Thoracic aorta (tissue), 2 donors: ENCODE measurements around the gene IGFLR1. TPM values are rescaled to one million over a fixed set of nuclear protein-coding genes. Genes with fewer than 3 reads are reported as not detected.

Experiments used
- ATAC-seq: fragments of 150-250 bp; one replicate; pipeline ENCODE4 v1.8.0; 2017; ENCODE audit warnings: low read depth; ENCODE audit not compliant: insufficient number of reproducible peaks, low FRiP score
- DNase-seq: peaks from one replicate; pipeline ENCODE4 v3.0.0-alpha.2; 2020; ENCODE audit warnings: low spot score
- H3K27ac ChIP-seq, 2 donors: fragments of 200-600 bp; sonication (generic); 1 replicate in 1 of 2; 2 replicates in 1 of 2; pipeline ENCODE4 v1.5.1; 2016; ENCODE audit warnings: mild to moderate bottlenecking in 2 of 2, moderate library complexity in 2 of 2
- H3K27me3 ChIP-seq: fragments of 200-600 bp; sonication (generic); replicated peaks from 2 replicates; pipeline ENCODE4 v1.6.0; 2016; ENCODE audit warnings: mild to moderate bottlenecking; ENCODE audit not compliant: insufficient read depth
- H3K36me3 ChIP-seq: fragments of 200-600 bp; sonication (generic); one replicate; pipeline ENCODE4 v1.5.1; 2016
- H3K4me1 ChIP-seq, 2 donors: fragments of 200-600 bp; sonication (generic); 1 replicate in 1 of 2; 2 replicates in 1 of 2; pipeline versions ENCODE4 v1.5.1 to v1.6.0; 2016; ENCODE audit warnings: low read depth in 2 of 2, mild to moderate bottlenecking in 1 of 2; ENCODE audit not compliant: control insufficient read depth in 1 of 2
- H3K4me3 ChIP-seq: fragments of 200-600 bp; sonication (generic); 2 replicates; pipeline ENCODE4 v1.5.1; 2016; ENCODE audit warnings: mild to moderate bottlenecking
- H3K9me3 ChIP-seq: fragments of 200-600 bp; sonication (generic); 2 replicates; pipeline ENCODE4 v1.5.1; 2016
- total RNA-seq, 2 donors: library from RNA; depleted of rRNA; stranded (reverse); fragments of >200 nt; gene quantifications; one replicate each; pipeline versions ENCODE4 v1.1.0 to v1.2.3, GENCODE V29; 2016
- TF ChIP-seq, protein P1 (sequence below): fragments of 200-600 bp; sonication (generic); IDR thresholded peaks from one replicate; pipeline ENCODE4 v1.5.1; 2019; ENCODE audit warnings: antibody characterized with exemption

IGFLR1 gene
- total RNA-seq, 2 donors from 2014 or later, result 6.9 to 13.1 TPM

DNA sequence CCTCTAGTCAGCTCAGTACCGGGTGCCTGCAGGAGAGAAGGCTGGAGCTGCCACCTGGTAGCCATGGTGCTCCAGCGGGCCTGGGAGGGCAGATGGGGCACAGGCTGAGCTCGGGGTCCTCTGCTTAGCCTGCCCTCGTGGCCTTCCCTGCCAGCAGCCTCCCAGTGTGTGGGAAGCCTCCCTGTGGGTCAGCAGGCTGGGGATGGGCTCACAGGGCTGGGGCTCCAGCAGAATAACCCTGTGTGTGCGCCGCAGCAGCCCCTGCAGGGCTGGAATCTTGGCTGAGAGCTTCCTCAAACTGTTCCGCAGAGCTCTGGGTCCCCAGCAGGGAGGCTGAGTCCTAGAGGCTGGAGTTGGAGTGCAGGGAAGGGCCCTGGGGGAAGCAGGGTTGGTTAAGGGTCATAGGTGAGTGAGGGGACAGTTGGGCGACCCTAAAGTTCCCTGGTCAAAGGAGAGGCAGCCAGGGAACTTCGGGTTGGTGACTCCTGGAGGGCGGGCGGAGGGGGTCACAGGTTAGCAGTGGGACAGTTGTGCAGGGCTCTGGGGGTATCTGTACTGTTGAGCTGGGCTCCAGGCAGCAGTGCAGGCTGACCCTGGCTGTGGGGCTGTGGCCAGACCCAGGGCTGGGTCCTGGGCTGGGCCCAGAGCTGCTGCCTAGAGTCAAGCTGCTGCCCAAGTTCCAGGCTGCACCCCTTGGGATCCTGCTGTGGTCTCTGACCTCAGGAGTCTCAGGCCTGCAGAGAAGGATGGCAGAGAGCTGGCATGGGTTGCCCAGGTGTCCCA is 47.1 kb upstream of the IGFLR1 start:
- no peak for ATAC-seq
- TF ChIP-seq, protein P1, sequence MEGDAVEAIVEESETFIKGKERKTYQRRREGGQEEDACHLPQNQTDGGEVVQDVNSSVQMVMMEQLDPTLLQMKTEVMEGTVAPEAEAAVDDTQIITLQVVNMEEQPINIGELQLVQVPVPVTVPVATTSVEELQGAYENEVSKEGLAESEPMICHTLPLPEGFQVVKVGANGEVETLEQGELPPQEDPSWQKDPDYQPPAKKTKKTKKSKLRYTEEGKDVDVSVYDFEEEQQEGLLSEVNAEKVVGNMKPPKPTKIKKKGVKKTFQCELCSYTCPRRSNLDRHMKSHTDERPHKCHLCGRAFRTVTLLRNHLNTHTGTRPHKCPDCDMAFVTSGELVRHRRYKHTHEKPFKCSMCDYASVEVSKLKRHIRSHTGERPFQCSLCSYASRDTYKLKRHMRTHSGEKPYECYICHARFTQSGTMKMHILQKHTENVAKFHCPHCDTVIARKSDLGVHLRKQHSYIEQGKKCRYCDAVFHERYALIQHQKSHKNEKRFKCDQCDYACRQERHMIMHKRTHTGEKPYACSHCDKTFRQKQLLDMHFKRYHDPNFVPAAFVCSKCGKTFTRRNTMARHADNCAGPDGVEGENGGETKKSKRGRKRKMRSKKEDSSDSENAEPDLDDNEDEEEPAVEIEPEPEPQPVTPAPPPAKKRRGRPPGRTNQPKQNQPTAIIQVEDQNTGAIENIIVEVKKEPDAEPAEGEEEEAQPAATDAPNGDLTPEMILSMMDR, result no peak

DNA sequence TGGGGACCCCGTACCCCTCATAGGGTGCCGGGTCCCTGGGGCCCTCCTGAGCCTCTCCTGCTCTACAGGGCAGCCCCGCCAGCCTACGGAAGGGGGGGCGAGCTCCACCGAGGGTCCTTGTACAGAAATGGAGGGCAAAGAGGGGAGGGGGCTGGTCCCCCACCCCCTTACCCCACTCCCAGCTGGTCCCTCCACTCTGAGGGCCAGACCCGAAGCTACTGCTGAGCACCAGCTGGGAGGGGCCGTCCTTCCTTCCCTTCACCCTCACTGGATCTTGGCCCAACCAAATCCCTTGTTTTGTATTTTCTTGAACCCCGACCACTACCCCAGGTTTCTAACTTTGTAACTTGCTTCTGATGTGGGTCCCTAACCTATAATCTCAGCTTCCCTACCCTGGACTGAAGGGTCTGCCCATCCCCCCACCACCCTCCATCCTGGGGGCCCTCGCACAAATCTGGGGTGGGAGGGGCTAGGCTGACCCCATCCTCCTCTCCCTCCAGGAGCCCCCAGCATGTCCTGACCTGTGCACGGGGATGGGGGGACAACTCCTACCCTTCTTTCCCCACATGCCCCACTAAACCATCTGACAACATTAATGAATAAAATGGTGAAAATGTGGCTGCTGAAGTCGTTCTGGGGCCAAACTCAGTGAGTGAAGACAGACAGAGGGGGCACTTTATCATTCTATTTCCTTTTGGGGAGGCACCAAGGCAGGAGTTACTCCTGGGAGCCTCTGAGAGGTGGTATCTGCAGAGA is 46.1 kb upstream of the IGFLR1 start:
- Histone ChIP-seq H3K36me3 (peaks cover 8% of the 10 kb centered on the region), H3K27me3 (no peaks in the 10 kb centered on the region), H3K4me1 (no peaks in the 10 kb centered on the region), H3K9me3 (no peaks in the 10 kb centered on the region), H3K27ac (no peak overlapping the region), H3K4me3 (no peak overlapping the region)
- TF ChIP-seq, protein P1, result no peak
- ATAC-seq, result no peak
- DNase-seq, result no peak

More for the DNA sequence above, 47.1 kb upstream of the IGFLR1 start:
- H3K27me3 ChIP-seq, result no peaks in the 10 kb centered on the region
- H3K9me3 ChIP-seq, result no peaks in the 10 kb centered on the region
- H3K27ac ChIP-seq, result no peak overlapping the region
- H3K4me1 ChIP-seq, result no peaks in the 10 kb centered on the region
- DNase-seq, result no peak
- H3K36me3 ChIP-seq, result peaks cover 8% of the 10 kb centered on the region
- H3K4me3 ChIP-seq, result no peak overlapping the region

DNA sequence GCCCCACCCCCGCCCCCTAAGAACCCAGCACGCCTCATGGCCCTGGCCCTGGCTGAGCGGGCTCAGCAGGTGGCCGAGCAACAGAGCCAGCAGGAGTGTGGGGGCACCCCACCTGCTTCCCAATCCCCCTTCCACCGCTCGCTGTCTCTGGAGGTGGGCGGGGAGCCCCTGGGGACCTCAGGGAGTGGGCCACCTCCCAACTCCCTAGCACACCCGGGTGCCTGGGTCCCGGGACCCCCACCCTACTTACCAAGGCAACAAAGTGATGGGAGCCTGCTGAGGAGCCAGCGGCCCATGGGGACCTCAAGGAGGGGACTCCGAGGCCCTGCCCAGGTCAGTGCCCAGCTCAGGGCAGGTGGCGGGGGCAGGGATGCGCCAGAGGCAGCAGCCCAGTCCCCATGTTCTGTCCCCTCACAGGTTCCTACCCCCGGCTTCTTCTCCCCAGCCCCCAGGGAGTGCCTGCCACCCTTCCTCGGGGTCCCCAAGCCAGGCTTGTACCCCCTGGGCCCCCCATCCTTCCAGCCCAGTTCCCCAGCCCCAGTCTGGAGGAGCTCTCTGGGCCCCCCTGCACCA is 45.1 kb upstream of the IGFLR1 start:
- Histone ChIP-seq H3K9me3 (no peaks in the 10 kb centered on the region), H3K27me3 (no peaks in the 10 kb centered on the region), H3K27ac (no peak overlapping the region), H3K4me3 (no peak overlapping the region), H3K4me1 (no peaks in the 10 kb centered on the region), H3K36me3 (peaks cover 10% of the 10 kb centered on the region)
- ATAC-seq (no peak), DNase-seq (no peak)
- TF ChIP-seq, protein P1, result no peak

DNA sequence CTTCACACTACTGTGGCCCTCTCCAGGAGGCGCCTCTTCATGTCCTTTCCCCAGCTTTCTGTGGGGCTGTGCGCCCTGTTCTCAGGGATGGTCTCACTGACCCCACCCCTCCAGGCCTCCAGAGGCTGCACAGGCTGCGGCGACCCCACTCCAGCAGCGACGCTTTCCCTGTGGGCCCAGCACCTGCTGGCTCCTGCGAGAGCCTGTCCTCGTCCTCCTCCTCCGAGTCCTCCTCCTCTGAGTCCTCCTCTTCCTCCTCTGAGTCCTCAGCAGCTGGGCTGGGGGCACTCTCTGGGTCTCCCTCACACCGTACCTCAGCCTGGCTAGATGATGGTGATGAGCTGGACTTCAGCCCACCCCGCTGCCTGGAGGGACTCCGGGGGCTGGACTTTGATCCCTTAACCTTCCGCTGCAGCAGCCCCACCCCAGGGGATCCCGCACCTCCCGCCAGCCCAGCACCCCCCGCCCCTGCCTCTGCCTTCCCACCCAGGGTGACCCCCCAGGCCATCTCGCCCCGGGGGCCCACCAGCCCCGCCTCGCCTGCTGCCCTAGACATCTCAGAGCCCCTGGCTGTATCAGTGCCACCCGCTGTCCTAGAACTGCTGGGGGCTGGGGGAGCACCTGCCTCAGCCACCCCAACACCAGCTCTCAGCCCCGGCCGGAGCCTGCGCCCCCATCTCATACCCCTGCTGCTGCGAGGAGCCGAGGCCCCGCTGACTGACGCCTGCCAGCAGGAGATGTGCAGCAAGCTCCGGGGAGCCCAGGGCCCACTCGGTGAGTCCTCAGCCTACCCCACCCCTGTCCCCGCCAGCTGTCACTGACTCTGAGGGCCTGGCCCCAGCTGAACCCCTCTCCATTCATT is 44.3 kb upstream of the IGFLR1 start:
- no peaks in the 10 kb centered on the region for H3K9me3 ChIP-seq
- TF ChIP-seq, protein P1, result no peak
- no peaks in the 10 kb centered on the region for H3K27me3 ChIP-seq
- DNase-seq (no peak), ATAC-seq (no peak)
- H3K27ac ChIP-seq, result no peak overlapping the region
- no peaks in the 10 kb centered on the region for H3K4me1 ChIP-seq
- H3K4me3 ChIP-seq, result no peak overlapping the region
- H3K36me3 ChIP-seq, result peaks cover 14% of the 10 kb centered on the region
